Stimulated activated CD8-positive, alpha-beta memory T cell treated with anti-CD3 and anti-CD28 coated beads, Interleukin-7, amount 100 ng/mL, for 4 hours (primary cell): ENCODE measurements around the gene INHBB.
"Not testable (repeated sequence)": the region's sequence is repeated elsewhere in the genome, so short reads cannot be mapped to it uniquely, and the experiment has no call there.

Experiments used
- DNase-seq, 2 donors: peaks; one replicate each; pipeline ENCODE4 v3.0.0-alpha.2; 2020; ENCODE audit warnings: low read depth in 2 of 2

The INHBB gene

DNA sequence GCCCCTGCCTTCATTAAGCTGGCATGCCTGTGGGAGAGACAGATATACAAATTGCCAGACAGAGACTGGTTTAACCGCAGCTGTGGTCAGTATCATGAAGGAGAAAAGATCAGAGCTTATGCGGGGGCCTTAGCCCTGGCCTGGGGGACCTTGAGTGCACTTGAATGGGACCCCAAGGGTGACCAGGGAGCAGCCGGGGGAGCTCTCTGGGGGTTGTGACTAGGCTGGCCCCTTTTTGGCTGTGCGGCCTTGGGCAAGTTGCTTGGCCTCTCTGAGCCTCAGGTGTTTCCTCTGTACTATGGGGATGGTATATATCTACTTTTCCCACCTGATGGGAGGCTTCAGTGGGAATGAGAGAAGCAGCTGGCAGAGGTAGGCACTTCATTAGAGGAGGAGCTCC lies 35.7 kb downstream of the INHBB start:
- DNase-seq: no peak

DNA sequence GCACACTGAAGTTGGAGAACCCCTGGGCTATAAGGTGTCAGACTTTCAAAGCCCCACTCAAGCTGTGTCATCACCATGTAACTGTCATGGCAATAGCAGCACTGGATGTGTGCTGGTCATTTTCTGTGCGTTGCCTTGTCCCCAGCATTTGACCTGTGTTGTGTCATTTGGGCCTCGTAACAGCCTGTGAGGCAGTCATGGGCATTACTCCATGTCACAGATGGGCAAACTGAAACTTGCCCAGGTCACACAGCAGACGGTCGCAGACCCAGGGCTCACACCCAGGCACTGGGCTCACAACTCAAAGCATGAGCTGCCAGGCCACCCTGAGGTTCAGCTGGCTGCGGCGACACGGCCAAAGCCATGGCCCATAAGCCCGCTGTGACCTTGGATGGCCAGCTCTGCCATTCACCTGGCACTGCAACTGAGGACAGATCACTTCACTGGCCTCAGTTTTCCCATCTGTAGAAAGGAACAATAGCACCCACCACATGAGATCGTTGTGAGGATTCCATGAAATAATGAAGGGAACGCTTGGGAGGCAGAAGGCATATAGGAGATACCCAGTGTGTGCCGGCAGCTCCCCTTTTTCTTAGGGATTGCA lies 36.7 kb downstream of the INHBB start:
- no peak for DNase-seq

DNA sequence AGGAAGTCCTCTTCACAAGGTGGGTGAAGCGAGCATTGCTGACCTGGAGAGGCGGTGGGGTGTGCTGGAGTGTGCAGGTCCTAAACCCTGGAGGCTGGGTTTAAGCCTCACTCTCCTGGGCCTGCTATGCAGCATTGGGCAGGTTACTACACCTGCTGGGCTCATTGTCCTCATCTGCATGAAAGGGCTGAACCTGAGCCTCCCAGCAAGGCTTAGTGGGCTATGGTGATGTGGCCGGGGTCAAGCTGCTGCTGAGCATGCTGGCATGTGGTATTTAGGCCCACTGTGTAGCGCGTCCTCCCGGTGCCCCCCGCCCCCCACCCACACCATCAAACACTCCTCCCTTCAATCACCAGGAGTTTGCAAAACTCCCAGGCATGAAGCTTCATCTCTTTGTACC lies 37.3 kb downstream of the INHBB start:
- DNase-seq: no peak

DNA sequence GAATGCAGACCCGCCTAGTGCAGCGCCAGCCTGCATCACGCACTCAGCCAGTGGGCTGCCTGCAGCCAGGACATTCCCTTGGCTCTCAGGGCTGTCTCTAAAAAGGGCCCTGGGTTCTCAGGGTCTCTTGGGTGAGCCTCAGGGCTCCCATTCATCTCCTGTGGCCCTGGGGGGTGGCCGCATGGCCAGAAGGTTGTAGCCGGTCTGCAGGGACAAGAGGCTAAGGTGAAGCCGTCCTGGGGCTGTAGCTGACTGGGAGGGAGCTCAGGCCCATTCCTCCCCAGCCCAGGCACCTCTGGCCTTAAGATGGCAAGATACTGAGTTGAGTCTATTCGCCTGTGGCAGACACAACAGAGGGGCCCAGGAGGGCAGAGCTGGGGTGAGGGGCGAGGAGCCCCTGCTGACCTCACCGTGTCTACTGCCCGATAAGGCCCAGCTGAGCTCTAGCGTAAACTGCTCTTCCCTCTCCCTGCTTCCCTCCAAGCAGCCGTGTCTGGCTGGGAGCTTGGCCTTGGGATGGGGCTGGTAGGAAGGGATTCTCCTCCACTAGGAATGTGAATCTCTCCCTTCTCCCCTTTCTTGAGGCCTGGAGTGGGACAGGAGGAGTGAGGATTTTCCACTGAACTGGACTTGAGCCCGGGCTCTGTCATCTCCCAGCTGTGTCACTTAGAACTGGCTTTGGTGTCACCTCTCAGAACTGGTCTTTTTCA lies 37.9 kb downstream of the INHBB start:
- no peak for DNase-seq

DNA sequence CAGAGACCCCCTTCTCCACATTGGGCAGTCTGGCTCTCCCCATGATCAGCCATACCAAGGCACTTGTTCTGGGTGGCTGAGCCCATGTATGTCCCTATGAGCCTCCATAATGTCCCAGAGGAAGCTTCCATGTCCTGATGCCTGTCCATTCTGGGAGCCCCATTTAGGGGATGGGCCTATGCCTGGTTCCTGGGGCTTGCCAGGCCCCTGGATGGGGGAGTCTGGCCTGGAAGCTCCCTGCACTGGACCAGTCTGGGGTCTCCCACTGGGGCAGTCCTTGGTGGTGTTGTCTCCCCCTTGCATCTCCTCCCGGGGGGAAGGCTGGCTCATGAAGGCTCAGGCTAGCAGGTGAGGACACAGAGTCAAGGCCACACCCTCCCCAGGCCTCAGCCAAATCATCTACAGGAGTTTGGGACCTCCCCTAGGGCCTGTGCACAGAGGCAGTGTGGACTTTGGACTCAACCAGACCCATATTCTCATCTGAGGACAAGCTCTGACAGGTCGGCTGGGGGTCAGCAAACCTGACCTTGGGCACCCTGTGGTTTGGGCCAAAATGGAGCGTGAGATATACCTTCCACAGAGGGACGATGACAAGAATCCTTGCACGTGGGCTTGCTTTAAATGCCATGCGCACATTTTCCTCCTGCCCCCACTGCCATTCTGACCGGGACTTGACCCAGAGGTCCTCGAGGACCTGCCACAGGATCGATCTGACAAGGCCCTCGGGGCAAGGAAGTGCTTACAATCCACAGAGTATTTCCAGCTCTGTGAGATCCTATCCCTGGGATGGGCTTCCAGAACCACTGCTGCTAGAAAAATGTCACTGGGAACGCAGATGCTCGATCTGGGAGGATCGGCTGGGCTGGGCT lies 38.8 kb downstream of the INHBB start:
- DNase-seq: no peak

DNA sequence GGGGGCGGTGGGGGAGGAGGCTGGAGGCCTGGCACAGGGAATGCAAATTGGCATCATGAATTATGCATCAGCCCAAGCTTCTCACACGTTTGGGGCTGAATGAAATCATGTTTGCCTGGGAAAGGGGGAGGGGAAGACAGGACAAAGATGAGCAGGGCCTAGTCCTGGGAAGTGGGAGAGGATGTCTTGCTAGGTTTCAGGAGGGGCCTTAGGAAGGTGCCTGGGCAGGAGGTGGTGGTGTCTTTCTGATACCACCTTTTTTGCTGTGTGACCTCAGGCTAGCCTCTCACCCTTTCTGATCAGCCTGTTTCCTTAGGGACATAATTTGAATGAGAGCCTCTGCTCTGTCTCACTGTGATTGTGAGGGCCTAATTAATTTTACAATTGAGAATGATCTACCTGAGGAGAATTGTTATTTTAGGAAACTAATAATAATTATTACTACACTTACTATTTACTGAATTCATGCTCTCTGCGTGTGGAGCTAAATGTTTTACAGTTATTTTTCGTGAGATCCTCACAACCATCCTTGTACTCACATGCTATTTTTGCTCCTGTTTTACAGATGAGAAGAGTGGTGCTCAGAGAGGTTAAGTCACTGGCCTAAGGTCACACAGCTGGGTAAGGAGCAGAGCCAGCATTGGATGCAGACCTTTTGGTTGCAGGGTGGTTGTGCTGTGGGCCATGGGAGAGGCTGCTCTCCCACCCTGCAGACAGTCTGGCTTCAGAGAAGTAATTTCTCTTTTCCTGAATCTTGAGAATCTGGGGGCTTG lies 39.6 kb downstream of the INHBB start:
- no peak for DNase-seq

DNA sequence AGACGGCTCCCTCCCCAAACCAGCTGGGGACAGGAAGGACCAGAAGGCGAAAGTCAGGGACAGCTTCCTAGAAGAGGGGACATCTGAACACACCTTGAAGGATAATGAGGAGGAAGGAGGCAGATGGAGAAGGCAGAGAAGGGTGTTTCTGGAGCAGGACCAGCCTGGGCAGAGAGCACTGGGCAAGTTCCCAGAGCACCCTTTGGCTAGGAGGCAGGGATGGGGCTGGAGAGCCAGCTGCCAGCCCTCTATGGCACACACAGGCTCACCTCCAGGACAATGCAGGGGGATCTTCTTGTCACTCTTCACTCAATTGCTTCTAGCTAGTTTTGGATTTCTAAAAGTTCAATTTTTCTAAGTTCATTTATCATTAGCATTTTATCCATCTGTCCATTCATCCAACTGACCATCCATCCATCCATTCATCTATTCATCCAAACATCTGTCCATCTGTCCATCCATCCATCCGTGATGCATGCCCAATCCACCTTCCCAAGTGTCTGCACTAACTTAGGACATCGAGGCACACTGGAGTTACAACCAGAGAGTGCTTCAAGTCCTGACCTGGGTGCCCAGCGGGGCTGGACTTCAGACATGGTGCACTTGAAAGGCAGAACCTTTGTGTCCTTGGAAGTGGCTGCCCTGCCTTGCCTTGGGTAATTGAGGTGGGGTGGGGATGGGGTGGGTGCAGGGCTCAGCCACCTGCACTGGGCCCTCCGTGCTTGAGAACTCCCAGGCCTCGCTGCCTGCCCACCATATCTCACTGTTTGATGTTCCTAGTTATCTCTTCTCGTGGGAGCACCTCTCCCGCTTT lies 42.5 kb downstream of the INHBB start:
- DNase-seq: no peak

DNA sequence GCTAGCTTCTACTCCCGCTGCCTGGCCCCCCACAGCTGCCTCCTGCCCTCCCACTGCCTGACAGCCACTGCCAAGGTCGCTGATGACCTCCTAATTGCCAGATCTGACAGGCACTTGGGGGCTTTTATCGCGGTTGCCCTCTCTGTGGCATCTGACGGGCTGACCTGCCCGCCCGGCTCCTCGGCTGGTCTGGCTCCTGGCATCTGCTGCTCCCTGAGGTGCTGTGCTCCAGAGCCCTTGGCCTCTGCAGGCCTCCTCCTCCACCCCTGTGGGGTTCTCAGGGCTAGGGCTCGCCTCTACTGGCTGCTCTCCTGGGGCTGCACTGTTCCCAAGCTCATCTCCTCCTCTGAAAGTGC lies 43.1 kb downstream of the INHBB start:
- no peak for DNase-seq

DNA sequence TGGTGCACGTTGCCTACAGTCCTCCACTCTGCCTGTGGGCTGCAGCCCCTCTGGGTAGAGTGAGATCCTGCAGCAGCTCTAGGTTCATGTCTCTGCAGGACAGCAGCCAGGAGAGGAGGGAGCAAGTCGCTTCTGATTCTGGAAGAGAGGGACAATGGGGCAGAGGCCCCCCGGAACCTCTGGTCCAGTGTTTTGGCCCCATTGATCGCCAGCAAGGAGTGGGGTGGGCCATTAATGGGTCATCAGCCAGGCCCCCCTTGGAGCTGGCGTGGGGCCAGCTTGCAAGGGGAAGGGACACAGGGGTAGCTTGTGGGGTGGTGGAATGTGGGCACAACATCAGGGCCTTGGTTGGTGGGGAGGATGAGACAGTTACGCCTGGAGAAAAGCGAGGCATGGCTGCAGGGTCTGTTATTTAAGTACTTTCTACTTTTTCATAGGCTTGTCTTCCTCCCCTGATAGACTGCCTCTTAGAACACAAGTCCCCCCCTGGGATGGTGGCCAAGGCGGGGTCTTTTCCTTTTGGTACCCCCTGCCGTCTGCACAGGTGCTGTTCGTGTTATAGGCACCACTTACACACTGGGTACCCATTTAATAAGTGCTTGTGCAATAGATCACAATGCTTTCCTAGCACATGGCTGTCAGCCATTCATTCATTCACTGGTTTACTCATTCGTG lies 44.6 kb downstream of the INHBB start:
- DNase-seq: no peak

DNA sequence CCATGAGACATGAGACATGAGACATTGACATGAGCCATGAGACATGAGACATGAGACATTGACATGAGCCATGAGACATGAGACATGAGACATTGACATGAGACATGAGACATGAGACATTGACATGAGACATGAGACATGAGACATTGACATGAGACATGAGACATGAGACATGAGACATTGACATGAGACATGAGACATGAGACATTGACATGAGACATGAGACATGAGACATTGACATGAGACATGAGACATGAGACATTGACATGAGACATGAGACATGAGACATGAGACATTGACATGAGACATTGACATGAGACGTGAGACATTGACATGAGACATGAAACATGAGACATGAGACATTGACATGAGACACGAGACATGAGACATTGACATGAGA lies 45.4 kb downstream of the INHBB start:
- not testable (repeated sequence) for DNase-seq

DNA sequence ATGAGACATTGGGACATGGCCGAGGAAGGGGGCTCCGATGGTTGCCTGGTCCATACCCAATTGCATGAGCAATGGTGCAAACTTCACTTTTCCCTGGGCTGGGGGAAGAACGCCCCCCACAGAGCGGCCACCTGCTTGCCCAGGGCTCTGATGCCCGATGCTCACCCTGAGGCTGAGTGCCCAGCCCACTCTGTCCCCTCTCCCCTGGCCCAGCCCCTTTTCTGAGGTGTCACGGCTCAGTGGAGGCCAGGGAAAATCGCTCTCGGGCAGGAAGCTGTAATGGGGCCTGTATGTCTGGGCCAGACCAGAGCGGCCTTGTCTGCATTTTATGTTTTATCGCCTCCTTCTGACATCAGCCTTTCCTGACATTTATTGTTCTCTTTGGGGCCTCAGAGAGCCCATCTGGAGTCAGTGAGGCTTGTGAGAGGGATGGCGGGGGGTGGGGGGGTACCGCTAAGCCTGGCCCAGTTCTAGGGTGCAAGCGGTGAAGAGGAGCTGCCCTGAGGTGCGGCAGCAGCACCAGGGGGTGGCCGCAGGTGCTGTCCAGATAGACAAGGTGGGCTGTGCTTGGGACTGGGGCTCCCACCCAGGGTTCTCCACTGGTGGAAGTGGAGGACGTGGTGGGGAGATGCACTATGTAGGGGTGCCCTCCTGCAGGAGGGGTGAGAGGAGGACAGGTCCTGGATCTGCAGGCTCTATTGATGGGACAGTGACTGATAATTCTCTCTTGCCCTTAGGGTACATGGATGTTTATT lies 46.2 kb downstream of the INHBB start:
- no peak for DNase-seq

DNA sequence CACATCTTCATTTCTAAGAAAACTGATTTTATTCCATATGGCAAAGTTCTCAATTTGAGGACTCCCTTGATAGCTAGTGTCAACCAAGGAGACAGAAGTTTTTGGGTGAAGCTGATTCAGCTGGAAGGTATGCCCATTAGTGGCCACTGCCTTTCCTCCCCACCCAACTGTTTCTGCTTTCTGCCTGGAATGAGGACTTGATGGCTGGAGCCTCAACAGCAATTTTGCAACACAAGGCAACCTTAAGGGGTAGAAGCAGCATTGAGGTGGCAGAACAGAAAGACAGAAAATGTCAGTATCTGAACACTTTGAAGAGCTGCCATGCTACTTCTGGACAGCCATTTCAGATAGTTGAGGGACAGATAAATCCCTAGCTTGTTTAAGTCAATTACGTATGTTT lies 47.0 kb downstream of the INHBB start:
- DNase-seq: no peak

DNA sequence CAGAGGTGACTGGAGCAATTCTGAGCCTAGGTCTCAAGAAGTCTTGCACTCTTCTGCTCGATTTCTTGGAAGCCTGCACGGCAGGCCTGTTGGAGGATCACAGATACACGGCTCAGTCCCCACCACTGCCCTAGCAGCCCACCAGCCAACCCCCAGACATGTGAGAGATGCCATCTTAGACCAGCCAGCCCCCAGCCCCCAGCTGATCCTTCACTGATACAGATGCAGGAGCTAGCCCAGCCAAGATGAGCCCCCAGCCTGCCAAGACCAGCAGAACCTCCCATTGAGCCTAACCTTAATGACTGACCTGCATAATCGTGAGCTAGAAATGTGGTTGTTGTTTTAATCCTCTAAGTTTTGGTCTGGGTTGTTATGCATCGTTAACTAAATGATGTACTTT lies 47.5 kb downstream of the INHBB start:
- DNase-seq: no peak

DNA sequence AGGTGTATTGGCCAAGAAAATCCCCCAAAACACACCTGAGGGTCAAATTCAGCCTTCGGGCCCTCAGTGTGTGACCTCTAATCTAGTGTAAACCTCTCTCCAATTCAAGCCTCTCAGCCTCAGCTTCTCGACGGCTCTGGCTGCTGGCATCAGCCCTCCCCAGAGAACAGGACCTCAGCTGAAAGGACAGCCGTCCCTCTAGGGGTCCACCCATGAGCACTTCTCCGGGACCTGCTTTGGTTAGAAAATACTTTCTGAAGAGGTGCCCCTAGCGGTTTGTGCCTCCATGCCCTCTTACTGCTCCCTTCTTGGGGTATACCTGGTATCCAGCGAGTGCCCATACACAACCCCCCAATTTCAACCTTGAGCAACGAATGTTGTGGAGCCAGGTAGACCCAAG lies 48.8 kb downstream of the INHBB start:
- no peak for DNase-seq

DNA sequence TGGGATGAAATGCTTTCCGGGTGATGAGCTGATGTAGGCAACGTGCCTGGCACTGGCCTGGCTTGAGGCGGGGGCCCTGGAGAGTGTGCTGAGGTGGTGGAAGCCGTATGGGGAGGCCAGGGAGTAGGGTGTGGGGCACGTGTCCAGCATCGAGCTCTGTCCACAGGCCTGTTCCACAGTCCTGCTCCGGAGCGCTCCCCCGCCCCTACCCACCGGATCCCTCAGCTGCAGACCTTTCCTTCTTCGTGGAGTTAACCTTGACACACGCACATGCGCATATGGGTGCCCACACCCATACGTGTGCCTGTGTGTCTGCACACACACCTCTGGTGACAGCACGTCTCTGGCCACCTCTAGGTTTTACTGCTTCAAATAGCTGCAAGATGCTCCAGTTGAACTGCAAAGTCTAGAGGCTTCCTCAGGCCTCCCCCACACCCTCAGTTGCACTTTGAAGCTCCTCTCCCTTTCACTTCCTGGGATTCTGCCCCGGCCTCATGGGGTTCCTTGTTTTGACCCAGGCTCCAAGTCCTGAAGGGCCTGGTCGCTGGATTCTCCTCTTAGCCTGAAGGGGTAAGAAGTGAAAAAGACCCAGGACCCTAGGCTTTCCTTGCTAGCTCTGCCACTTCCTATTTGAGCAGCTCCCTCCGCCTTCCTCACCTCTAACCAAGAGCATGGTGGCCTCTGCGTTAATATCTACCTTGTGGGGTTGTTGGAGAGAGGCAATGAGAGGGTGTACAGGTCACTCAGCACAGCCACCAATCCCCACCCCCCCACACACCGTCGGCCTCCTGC lies 49.5 kb downstream of the INHBB start:
- DNase-seq: no peak

DNA sequence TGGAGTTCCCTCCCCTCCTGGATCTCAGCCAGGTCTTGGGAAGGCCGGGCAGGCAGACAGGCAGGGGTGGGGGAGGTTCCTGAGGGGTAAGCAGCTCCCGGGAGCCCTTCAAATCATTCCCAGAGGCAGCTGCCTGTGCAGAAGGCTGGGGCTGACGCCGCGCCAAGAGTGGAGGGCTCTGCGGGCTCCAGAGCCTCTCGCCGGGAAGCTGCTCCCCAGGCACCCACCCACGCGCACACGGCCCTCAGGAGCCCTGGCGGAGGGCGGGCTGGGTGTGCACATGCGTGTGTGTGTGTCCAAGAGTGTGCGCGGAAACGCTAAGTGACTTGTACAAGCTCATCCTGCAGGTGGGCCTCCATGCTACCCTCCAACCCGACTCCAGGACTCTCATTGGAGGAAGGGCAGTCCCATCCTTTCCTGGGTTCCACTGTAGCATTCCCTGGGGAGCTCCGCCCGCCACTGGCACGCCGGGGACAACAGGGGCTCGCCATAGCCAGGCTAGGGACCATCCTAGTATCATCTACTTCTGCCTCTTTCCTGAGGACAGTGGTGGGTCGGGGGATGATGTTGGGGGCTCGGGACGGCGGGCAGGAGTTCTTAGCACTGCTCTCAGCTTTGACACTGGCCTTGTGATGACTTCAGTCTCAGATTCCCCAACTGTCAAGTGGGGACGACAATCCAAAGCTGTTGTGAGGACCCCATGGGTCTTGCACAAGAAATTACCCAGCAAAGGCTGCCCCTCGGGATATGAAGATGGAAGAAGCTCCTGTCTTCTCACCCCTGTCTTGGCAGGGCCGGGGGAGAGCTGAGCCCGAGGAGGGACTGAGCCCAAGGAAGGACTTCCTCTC lies 50.3 kb downstream of the INHBB start:
- no peak for DNase-seq

DNA sequence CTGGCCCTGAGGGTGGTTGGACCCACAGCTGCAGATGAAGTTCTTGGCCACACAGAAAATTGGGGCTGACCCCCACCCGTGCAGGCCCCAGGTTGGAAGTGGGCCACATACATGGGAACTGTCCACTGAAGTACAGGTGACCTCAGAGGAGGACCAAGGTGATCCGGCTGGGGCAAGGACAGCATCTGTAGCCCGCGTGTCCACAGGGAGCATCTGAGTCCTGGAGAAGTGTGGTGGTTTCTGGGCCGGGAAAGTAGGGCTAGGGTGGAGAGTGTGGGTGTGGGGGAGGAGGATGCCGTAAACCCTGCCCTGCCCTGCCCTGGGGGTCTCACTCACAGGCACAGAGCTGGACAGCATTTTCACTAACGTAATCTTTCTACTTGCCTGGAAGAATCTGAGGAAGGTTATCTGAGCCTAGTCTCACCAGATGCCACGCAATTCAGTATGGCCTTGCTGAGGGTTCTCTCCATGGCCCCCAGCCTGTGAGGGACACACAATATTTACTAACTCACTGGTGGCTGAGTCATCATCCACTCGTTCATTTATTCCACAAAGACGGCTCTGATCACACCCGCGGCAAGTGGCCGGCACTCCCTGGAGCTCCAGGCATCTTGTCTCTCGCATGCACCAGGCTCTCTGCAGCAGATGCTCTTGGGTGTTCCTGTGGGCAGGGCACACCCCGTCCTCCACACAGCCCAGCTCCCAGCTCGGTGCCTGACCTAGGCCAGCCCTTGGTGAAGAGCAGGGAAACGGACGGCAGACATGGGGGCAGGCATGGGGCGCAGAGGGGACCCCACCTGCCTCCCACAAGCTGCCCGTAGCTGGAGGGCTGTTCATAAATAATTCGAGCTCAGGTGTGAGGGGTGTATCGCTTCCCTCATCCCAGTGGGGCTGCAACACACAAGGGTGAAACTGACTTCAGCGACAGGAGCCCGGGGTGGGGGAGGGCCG lies 51.2 kb downstream of the INHBB start:
- no peak for DNase-seq
